ENCODE data around the gene CARD14. TPM values are rescaled to one million over a fixed set of nuclear protein-coding genes. Genes with fewer than 3 reads are reported as not detected.

The CARD14 gene
- total RNA-seq, 1 donor from 2014 or later = 0.12 TPM

DNA sequence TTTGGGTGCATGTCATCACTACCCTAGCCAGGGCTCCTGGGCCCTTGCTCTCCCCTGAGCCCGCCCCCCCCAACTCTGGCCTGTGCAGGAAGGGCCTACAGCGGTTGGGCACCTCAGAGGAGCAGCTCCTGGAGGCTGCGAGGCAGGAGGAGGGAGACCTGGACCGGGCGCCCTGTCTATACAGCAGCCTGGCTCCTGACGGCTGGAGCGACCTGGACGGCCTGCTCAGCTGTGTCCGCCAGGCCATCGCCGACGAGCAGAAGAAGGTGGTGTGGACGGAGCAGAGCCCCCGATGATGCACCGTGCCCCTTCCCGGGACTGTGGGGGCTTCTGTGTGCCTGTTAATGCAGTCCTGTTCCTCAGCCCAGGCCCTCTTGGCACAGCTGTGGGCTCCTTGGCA, 38.2 kb downstream of the CARD14 start:
- DNase-seq (ENCODE audit: extremely low read depth, low read depth, low spot score) = no peak

DNA sequence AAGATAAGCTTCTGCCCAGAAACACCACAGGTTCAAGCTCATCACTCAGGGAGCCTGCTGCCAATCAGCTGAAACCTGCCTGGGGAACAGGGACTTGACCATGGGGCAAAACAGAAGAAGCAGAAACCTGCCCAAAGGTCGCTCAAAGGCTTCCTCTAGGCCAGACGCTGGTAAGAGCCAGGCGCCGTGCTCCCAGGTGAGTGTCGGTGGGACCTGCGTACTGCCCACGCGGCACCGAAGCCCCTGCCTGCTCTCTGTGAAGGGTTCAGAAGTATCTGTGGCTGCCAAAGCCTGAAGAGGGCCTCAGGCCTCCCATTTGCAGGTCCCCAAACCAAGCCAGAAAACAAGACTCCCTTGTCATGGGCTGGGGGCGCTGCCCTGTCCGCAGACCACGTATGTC, 39.9 kb downstream of the CARD14 start:
- DNase-seq (ENCODE audit: extremely low read depth, low read depth, low spot score) = no peak

DNA sequence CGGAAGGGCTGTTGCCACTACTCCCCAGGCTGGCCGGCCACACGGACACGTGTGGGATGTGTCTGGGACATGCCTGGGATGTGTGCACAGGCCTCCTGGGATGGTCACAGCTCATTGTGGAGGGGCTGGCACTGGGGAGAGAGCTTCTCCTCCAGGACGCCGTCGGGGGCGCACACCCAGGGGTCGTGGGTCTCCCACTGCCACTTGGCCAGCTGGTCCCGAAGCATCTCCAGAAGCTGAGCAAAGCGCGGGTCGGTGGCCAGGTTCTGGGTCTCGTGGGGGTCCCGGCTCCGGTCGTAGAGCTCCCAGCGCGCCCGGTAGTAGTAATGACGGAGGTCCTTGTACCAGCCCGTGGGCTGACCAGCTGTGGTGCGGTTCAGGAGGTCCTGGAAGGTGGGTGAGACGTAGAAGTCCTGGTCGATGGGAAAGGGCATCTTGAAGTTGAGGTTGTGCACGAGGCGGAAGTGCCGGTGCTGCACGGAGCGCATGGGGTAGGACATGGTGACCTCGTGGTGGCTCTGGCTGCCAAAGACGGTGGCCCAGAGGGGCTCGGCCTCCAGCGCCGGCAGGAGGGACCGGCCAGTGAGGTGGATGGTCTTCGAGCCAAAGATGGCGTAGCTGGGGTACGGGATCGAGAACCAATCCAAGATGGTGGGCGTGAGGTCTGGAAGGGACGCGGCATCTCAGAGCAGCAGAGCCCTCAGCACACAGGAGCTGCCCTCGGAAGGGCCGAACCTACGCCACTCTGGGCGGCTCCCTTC, 40.7 kb downstream of the CARD14 start:
- DNase-seq (ENCODE audit: extremely low read depth, low read depth, low spot score) = no peak

DNA sequence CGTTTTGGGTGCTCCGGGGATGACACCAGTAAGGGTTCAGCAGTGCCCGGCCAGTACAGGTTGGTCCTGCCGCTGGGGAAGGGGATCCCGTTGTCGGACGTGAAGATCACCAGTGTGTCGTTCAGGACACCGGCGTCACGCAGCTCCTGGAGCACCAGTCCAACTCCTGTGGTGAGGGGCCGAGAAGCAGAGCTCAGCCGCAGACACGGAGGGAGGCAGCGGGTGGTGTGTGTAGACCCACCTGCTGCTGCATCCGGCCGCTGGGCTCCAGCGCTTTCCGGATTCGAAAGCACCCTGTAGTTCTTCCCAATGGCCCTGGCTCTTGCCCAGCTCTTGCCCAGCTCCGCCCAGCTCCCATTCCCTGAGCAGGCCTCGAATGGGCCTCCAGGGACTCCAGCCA, 42.3 kb downstream of the CARD14 start:
- DNase-seq (ENCODE audit: extremely low read depth, low read depth, low spot score) = no peak

DNA sequence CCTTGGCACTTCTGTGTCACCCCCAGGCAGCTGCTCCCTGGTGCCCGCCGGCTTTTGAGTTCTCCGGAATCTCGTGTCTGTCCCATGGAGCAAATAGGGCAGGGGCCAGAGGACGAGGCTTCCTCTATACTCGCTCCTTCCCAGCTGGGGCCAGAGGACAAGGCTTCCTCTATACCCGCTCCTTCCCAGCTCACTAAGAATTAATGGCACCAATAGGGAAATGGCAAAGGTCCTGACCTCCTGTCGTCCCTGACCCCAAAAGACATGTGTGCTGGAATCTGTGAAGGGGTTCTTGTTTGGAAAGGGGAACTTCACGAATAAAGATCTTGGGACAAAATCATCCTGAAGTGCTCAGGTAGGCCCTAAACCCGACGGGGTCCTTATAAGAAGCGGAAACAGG, 42.7 kb downstream of the CARD14 start:
- DNase-seq (ENCODE audit: extremely low read depth, low read depth, low spot score) = no peak

DNA sequence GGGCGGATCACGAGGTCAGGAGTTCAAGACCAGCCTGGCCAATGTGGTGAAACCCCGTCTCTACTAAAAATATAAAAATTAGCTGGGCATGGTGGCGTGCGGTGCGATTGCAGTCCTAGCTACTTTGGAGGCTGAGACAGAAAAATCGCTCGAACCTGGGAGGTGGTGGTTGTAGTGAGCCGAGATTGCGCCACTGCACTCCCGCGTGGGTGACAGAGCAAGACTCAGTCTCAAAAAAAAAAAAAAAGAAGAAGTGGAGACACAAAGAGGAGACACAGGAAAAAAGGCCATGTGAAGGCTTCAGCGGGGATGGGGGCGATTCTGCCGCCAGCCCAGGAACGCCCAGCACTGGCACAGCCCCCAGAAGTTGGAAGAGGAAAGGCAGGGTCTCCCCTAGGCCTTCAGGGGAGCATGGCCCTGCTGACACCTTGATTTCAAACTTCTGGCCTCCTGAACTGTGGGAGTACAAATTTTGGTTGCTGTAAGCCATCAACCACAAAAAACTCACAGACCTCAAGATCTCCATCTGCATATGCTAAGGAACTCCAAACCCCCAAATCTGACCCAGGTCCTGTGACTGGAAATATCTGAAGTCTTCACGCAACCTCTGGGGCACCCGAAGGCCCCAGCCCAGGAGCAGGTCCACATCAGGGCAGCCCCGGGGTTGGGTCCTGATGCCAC, 43.3 kb downstream of the CARD14 start:
- DNase-seq (ENCODE audit: extremely low read depth, low read depth, low spot score) = no peak

DNA sequence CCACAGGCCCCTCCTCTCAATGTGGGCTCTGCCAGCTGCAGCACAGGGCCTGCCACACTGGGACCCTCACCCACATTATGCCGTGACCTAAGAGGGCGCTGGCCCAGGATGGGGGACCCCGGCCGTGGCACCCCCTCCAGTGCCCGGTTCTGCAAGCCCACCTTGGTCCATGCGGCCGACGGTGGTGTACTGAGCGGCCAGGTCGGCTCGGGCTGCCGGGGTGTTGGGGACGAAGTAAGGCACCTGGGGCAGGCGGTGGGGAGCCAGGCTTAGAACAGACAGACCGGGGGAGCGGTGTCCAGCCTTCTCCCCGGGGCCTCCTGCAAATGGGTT, 43.8 kb downstream of the CARD14 start:
- DNase-seq (ENCODE audit: extremely low read depth, low read depth, low spot score) = no peak

DNA sequence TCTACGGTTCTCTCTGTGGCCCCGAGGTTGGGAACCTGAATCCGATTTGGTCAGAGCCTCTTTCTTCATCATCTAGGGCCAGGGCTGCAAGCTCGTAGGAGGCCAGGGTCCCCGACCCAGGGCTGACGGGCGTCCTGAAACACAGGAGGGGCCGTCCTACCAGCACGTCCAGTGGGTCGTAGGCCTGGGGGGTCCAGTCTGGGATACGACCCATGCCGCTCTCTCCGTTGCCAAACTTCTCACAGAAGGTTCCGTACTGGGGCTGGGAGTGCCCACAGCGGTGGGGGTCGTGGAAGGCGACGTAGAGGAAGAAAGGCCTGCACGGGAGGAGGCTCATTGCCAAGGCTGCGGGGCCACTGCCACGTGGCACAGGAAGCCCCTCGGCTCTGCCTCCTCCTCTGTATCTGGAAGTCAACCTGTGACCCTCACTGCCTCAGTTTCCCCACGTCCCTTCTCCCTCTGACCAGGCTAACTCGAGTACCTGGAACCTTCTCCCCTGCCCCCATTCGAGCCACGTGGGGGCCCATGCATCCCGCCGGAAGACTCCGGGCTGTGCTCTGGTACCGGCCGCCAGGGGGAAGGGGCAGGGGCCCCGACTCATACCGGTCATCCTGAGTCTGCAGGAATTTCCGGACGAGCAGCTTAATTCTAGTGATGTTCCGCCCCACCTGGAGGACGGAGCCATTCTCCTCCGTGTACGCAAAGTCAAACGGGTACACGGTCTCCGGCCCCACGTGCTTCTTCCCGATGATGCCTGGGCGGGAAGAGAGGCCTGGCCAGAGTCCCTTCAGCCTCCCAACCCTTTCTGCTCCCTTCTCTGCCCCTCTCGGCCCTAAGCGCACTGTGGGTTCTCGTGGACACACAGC, 44.4 kb downstream of the CARD14 start:
- DNase-seq (ENCODE audit: extremely low read depth, low read depth, low spot score) = no peak

DNA sequence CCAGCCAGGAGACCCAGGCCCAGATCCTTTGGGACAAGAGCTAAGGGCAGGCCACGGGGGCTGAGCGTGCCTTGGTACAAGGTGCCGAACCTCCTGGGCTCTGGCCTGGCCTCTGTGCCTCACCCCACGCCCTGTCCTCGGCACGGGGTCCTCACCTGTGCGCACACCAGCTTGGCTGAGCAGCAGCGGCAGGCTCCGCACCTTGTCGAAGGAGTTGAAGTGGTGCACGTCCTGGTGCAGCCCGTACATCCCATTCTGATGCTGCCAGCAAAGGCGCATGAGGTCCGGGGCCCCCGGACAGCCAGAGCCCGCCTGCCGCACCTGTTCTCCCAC, 45.0 kb downstream of the CARD14 start:
- DNase-seq (ENCODE audit: extremely low read depth, low read depth, low spot score) = no peak

DNA sequence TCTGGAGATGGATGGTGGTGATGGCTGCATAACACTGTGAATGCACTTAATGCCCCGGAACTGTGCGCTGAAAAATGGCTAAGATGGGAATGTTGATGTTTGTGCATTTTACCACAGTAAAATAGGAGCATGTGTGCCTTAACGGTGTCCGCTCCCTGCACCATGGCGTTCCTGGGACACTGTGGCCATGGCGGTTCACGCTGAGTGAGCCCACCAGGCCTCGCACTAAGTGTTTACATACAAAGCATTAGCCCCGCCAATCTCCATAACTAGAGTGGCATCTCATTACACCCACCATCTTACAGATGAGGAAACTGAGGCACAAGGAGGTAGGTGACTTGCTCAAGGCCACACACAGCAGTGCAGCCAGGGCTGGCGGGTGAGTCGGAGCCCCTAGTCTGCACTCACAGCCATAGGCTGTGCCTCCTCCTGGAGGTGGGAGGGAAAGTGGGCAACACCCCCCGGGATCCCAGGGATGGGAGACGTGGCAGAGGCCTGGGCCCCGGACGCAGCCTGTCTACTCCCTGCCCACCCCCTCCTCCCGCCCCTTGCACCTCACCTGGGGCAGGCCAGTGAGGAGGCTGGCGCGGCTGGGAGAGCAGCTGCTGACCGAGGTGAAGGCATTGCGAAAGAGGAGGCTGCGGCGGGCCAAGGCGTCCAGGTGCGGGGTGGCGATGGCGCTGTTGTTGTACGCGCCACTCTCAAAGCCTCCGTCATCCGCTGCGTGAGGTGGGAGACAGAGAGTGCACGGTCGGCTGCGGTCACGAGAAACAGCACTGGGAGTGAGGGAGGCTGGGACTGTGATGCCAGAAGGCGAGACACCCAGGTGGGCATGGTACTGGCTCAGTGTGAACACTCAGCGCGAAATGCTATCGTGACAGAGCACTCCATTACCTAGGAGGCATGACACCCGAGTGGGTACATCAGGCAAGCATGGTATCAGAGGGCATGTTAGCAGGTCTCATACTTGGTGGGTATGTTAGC, 46.9 kb downstream of the CARD14 start:
- DNase-seq (ENCODE audit: extremely low read depth, low read depth, low spot score) = no peak

DNA sequence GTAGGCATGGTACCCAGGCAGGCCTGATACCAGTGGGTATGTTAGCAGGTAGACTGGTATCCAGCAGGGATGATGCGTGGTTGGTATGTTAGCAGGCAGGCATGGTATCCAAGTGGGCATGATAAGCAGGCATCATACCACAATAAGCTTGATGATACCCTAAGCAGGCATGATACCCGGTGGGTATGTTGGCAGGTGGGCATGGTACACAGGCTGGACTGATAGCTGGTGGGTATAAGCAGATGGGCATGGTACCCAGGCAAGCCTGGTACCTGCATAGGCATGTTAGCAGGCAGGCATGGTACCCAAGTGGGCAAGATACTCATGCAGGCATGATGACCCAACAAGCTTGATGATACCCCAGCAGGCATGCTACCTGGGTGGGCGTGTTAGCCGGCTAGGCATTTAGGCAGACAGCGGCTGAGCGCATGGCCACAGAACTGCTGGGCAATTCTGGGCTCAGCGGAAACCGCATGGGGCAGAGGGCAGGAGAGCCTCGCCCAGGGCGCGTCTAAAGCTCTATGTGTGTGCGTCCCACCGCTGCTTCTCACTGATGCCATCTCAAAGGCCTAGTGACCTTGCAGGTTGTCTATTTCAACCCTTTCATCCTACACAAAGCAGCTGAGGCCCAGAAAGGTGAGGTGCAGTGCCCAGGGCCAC, 48.0 kb downstream of the CARD14 start:
- DNase-seq (ENCODE audit: extremely low read depth, low read depth, low spot score) = no peak

DNA sequence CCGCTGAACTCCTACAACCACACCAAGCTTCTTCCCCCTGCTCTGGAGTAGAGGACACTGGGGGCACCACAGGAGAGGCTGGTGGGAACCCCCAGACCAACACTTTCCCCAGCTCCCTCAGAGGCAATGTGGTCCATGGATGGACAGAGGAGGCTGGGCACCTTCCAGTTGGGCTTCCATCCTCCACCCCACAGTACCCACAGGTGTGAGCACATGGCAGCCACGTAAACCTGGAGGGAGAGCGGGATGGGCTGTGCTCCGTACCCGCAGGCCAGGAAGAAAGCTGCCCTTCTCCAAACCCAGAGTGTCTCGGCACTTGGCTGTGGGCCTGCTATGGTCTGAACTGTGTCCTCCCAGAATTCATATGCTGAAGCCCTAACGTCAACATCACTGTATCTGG, 48.6 kb downstream of the CARD14 start:
- DNase-seq (ENCODE audit: extremely low read depth, low read depth, low spot score) = no peak

DNA sequence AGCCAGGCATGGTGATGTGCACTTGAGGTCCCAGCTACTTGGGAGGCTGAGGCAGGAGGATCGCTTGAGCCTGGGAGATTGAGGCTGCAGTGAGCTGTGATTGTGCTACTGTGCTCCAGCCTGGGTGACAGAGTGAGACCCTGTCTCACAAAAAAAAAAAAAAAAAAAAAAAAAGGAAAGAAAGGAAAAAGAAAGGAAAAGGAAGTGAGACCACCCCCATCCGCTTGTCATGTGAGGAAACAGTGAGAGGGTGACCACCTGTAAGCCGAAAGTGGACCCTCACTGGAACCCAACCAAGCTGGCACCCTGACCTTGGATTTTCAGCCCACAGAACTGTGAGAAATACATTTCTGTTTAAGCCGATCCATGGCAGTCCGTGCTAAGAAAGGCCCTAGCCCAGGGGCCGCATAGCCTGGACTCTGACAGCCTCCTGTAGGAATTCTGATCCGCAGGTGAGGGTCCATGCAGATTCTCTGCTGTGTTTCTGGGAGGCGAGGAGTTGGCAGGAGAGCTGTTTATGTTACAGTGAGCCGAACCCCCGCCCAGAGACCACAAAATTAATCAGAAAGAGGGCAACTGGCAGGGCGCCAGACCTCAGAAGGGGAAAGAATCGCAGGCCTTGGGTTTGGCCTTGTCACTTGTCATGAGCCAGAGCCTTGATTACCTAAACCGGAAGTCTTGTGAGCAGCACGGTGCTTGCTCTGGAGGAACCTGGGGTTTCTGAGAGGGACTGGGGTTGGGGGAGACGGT, 49.4 kb downstream of the CARD14 start:
- no peak for DNase-seq (ENCODE audit: extremely low read depth, low read depth, low spot score)

DNA sequence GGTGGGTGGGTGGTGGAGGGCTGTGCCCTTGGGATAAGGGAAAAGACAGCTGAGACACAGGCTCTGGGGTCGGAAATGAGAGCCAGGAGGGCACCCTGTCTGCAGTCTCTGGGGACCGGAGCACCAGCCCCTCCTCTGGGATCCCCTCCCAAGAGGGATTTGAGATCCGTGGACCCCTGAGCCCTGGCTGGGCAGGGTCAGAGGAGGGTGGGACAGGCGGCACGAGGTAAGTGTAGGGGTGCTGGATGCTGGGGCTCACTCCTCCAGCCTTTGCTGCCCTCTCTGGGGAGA, 49.9 kb downstream of the CARD14 start:
- no peak for DNase-seq (ENCODE audit: extremely low read depth, low read depth, low spot score)

DNA sequence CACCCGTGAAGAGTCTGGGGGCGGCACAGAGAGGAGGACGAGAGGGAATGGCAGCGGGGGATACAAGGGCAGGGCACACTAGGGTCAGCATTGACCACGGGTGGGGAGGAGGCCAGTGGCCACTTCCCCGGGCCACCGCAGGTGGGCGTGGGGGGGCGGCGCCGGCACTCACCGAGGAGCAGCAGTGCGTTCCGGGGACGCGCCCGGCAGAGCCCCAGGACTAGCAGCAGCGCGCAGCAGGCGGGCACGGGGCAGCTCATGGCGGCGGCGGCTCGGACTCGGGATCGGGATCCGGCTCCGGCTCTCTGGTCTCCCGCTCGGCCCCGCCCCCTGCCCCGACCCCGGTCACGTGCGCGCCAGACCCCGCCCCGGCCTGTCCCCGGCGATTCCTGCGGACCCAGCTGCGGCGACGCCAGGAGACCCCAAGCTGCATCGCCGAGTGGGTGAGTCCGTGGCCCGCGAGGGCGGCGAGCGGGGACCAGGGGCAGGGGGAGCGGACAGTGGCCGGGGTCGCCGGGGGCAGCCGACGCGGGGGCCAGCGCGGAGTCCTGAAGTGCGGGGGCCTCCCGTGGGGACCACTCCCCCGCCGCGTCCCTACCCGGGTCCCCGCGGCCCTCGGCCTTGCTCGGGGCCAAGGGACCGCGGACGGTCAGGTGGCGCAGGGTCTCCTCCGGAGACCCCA, 50.4 kb downstream of the CARD14 start, which contains the start of the genes SGSH and SLC26A11:
SGSH (minus strand) TSS at position 280 of the 682 bp plus-strand sequence; CDS start at position 260, 20 bp downstream.
SLC26A11 (plus strand) TSS at position 374 of the 682 bp plus-strand sequence. CDS start 1,134 bp downstream, outside the sequence.
- DNase-seq (ENCODE audit: extremely low read depth, low read depth, low spot score) = no peak

DNA sequence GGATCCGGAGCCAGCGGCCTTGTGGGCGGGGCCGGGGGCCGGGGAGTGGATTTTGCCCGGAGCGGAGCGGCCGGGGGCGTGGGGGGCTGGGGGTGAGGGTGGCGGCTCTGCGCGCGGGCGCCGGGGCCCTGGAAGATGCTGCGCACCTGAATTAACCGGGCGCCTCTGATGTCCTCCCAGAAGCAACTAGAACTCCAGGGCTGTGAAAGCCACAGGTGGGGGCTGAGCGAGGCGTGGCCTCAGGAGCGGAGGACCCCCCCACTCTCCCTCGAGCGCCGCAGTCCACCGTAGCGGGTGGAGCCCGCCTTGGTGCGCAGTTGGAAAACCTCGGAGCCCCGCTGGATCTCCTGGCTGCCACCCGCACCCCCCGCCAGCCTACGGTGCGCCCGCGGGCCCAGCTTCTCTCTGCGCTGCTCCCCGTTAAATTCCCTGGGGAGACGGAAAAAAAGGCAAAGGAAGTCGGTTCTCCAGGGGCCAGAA, 50.9 kb downstream of the CARD14 start:
- no peak for DNase-seq (ENCODE audit: extremely low read depth, low read depth, low spot score)

DNA sequence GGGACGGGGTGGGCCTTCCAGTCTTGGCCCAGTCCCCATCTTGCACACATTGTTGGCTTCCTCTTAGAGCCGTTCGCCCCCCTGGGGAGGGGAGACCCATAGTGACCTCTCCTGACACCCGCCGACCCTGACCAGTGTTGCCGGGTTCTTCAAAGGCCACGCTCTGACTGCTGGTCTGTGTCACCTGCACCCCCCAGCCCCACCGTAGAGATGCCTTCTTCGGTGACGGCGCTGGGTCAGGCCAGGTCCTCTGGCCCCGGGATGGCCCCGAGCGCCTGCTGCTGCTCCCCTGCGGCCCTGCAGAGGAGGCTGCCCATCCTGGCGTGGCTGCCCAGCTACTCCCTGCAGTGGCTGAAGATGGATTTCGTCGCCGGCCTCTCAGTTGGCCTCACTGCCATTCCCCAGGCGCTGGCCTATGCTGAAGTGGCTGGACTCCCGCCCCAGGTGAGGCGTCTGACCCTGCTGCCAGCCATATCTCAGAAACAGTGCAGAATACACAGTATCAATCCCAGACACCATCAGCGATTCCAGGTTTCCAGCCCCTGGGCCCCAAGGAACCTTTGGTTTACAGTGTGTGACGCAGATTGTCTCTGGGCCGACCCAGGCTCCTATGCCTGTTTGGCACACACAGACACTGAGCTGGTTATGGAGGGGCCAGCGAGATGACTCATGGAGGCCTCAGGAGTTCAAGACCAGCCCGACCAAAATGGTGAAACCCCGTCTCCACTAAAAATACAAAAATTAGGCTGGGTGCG, 51.7 kb downstream of the CARD14 start:
- no peak for DNase-seq (ENCODE audit: extremely low read depth, low read depth, low spot score)
